Measurements from ENCODE around the gene SLC66A2. TPM values are rescaled to one million over a fixed set of nuclear protein-coding genes. Genes with fewer than 3 reads are reported as not detected.
A peak's percentile ranks its signal among the peaks of the same experiment; 100 is the strongest.

Gene SLC66A2
- total RNA-seq, 1 donor from 2014 or later, result 5.8 TPM

DNA sequence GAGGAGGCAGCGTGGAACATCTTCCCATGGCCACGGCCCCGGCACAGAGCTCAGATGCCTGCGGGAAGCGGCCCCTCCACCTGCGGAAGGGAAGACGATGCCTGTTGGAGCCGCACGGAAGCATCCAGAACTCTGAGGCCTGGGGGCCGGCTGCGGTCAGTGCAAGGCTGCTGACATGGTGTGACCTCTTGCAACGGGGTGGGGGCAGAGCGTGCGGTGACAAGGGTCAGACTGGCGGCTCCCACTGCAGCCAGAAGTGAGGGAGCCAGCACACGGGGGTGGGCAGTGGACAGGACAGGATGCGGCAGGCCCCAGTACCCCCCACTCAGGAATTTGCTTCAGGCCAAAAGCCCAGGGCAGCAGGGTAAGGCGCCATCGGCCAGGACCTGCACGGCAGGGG is 48.8 kb downstream of the SLC66A2 start:
- no peaks in the 10 kb centered on the region for H3K36me3 ChIP-seq
- no peaks in the 10 kb centered on the region for H4K20me1 ChIP-seq (ENCODE audit: low read depth)
- H3K9me3 ChIP-seq (ENCODE audit: low read depth), result no peaks in the 10 kb centered on the region
- H3F3A ChIP-seq (ENCODE audit: low read depth), result no peaks in the 10 kb centered on the region
- H3K4me3 Mint-ChIP-seq, result no peak overlapping the region
- no peak overlapping the region for H3K27ac Mint-ChIP-seq
- DNase-seq (ENCODE audit: low spot score), result no peak
- H3K4me1 ChIP-seq, result no peaks in the 10 kb centered on the region
- H3K27ac ChIP-seq, result no peak overlapping the region
- peaks cover 31% of the 10 kb centered on the region for H3K36me3 Mint-ChIP-seq
- H3K4me3 ChIP-seq, result no peak overlapping the region
- no peak overlapping the region for H2AFZ ChIP-seq (replicated peaks)
- H3K4me2 ChIP-seq, result no peak overlapping the region
- no peak for TF ChIP-seq EZH2phosphoT487 (IDR thresholded peaks at IDR 0.05)
- no peak for TF ChIP-seq EZH2 (IDR thresholded peaks at IDR 0.05)
- TF ChIP-seq, protein P1, sequence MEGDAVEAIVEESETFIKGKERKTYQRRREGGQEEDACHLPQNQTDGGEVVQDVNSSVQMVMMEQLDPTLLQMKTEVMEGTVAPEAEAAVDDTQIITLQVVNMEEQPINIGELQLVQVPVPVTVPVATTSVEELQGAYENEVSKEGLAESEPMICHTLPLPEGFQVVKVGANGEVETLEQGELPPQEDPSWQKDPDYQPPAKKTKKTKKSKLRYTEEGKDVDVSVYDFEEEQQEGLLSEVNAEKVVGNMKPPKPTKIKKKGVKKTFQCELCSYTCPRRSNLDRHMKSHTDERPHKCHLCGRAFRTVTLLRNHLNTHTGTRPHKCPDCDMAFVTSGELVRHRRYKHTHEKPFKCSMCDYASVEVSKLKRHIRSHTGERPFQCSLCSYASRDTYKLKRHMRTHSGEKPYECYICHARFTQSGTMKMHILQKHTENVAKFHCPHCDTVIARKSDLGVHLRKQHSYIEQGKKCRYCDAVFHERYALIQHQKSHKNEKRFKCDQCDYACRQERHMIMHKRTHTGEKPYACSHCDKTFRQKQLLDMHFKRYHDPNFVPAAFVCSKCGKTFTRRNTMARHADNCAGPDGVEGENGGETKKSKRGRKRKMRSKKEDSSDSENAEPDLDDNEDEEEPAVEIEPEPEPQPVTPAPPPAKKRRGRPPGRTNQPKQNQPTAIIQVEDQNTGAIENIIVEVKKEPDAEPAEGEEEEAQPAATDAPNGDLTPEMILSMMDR (IDR thresholded peaks at IDR 0.05), result no peak
- peaks cover 32% of the 10 kb centered on the region for H3K9me3 Mint-ChIP-seq
- no peak overlapping the region for H3K9ac ChIP-seq
- H3K27me3 ChIP-seq, result no peaks in the 10 kb centered on the region
- no peaks in the 10 kb centered on the region for H3K4me1 Mint-ChIP-seq
- no peaks in the 10 kb centered on the region for H3K79me2 ChIP-seq (ENCODE audit: low read depth)
- peaks cover 6% of the 10 kb centered on the region for H3K27me3 Mint-ChIP-seq (ENCODE audit: insufficient read depth, low read depth)

DNA sequence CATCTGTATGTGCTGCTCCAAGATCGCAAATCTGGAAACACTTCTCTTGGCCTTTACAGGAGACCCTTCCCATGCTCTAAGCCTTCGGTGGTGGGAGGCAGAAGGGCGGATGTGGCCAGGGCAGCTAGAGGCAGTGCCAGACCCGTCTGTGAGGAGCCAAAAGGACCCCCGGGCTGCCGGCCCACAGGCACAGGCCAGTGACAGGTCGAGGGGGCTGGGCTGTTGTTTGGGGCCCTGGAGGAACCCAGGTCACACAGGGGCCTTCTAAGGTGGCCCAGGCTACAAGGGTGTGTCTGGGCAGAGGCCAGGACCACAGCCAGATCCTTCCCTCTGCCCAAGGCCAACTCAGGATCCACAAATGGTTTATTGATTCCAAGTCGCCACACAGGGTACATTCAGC is 49.4 kb downstream of the SLC66A2 start:
- H3K9ac ChIP-seq, result no peak overlapping the region
- no peaks in the 10 kb centered on the region for H3F3A ChIP-seq (ENCODE audit: low read depth)
- no peaks in the 10 kb centered on the region for H3K27me3 ChIP-seq
- Mint-ChIP-seq H3K4me1 (no peaks in the 10 kb centered on the region), H3K27ac (no peak overlapping the region), H3K27me3 (ENCODE audit: insufficient read depth, low read depth) (peaks cover 9% of the 10 kb centered on the region), H3K36me3 (peaks cover 31% of the 10 kb centered on the region), H3K4me3 (no peak overlapping the region), H3K9me3 (peaks cover 38% of the 10 kb centered on the region)
- H3K36me3 ChIP-seq, result no peaks in the 10 kb centered on the region
- H2AFZ ChIP-seq (replicated peaks), result no peak overlapping the region
- no peak for DNase-seq (ENCODE audit: low spot score)
- H3K9me3 ChIP-seq (ENCODE audit: low read depth), result peaks cover under 1% of the 10 kb centered on the region
- H3K4me1 ChIP-seq, result no peaks in the 10 kb centered on the region
- no peak overlapping the region for H3K27ac ChIP-seq
- H3K4me3 ChIP-seq, result no peak overlapping the region
- no peaks in the 10 kb centered on the region for H3K79me2 ChIP-seq (ENCODE audit: low read depth)
- H4K20me1 ChIP-seq (ENCODE audit: low read depth), result no peaks in the 10 kb centered on the region
- no peak overlapping the region for H3K4me2 ChIP-seq
- no peak for TF ChIP-seq EZH2 (IDR thresholded peaks at IDR 0.05)
- TF ChIP-seq, protein P1 (IDR thresholded peaks at IDR 0.05), result no peak
- TF ChIP-seq EZH2phosphoT487 (IDR thresholded peaks at IDR 0.05), result no peak

DNA sequence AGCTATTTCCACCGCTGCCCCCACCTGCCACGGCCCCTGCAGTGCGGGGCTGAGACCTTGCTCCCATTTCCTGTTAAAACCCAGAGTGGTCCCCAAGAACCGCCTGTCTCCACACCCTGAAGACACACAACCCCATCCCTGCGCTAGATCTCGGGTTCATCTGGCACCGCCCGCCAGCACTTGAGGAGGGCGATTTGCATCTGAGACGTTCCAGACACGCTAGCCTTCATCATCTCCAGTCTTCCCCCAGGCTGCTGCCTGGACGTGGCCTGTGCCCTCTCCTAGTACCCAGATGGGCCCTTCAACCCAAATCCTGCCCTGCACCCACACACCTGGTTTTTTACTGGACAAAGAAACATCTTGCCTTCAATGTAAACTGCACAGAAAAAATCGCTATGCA is 49.8 kb downstream of the SLC66A2 start:
- peak overlapping the region; percentile 61 for H3K4me3 Mint-ChIP-seq
- Histone ChIP-seq H3K27ac (no peak overlapping the region), H3K79me2 (ENCODE audit: low read depth) (no peaks in the 10 kb centered on the region), H3K27me3 (no peaks in the 10 kb centered on the region), H3K36me3 (no peaks in the 10 kb centered on the region), H3K4me3 (no peak overlapping the region), H3K9ac (no peak overlapping the region), H3K4me1 (no peaks in the 10 kb centered on the region), H2AFZ (replicated peaks) (no peak overlapping the region), H3K9me3 (ENCODE audit: low read depth) (peaks cover 5% of the 10 kb centered on the region), H3K4me2 (no peak overlapping the region), H4K20me1 (ENCODE audit: low read depth) (no peaks in the 10 kb centered on the region), H3F3A (ENCODE audit: low read depth) (no peaks in the 10 kb centered on the region)
- peak overlapping the region; percentile 6 for H3K27ac Mint-ChIP-seq
- peaks cover 28% of the 10 kb centered on the region for H3K36me3 Mint-ChIP-seq
- H3K27me3 Mint-ChIP-seq (ENCODE audit: insufficient read depth, low read depth), result peaks cover 9% of the 10 kb centered on the region
- DNase-seq (ENCODE audit: low spot score), result no peak
- TF ChIP-seq, protein P1 (IDR thresholded peaks at IDR 0.05), result no peak
- no peak for TF ChIP-seq EZH2 (IDR thresholded peaks at IDR 0.05)
- H3K9me3 Mint-ChIP-seq, result peaks cover 42% of the 10 kb centered on the region
- H3K4me1 Mint-ChIP-seq, result no peaks in the 10 kb centered on the region
